Activated T-helper 1 cell treated with Interleukin-2 at 50 U/mL for 16 hours (primary cell): ENCODE measurements around the gene LTBR.
A peak's percentile ranks its signal among the peaks of the same experiment; 100 is the strongest.
"Not testable (repeated sequence)": the region's sequence is repeated elsewhere in the genome, so short reads cannot be mapped to it uniquely, and the experiment has no call there.

Source experiments
- DNase-seq: peaks from one replicate; pipeline ENCODE4 v3.0.0-alpha.2; 2020; ENCODE audit warnings: low read depth

The LTBR gene

GRCh38 chr12:6425590-6426531 lies 41.9 kb downstream of the LTBR start:
- no peak for DNase-seq

- DNase-seq: peak; percentile 65
Observed at GRCh38 chr12:6426882-6427671, 43.1 kb downstream of the LTBR start.

GRCh38 chr12:6427796-6428195 lies 43.8 kb downstream of the LTBR start:
- DNase-seq: not testable (repeated sequence)

- no peak for DNase-seq
Observed at GRCh38 chr12:6428326-6428725, 44.4 kb downstream of the LTBR start.

- DNase-seq: no peak
Observed at GRCh38 chr12:6430124-6430989, 46.4 kb downstream of the LTBR start.

GRCh38 chr12:6432991-6433390 lies 49.0 kb downstream of the LTBR start:
- no peak for DNase-seq

- no peak for DNase-seq
Observed at GRCh38 chr12:6434205-6435140, 50.5 kb downstream of the LTBR start.

GRCh38 chr12:6435961-6436715 lies 52.2 kb downstream of the LTBR start:
- DNase-seq: no peak

- no peak for DNase-seq
Observed at GRCh38 chr12:6437586-6437985, 53.6 kb downstream of the LTBR start.

GRCh38 chr12:6438345-6438744 lies 54.4 kb downstream of the LTBR start:
- no peak for DNase-seq

GRCh38 chr12:6440391-6440790 lies 56.4 kb downstream of the LTBR start:
- DNase-seq: no peak
